ENCODE results near the gene SMYD5. TPM values are rescaled to one million over a fixed set of nuclear protein-coding genes. Genes with fewer than 3 reads are reported as not detected.
A peak's percentile ranks its signal among the peaks of the same experiment; 100 is the strongest.
"Not testable (repeated sequence)": the region's sequence is repeated elsewhere in the genome, so short reads cannot be mapped to it uniquely, and the experiment has no call there.

SMYD5 gene
- total RNA-seq, 2 donors from 2014 or later, result 14.1 to 18.2 TPM

GRCh38 chr2:73255907-73256617 is 42.0 kb downstream of the SMYD5 start:
- ATAC-seq, result no peak
- DNase-seq, result no peak
- intact Hi-C loops (cut with DNase I), result no loop called here

GRCh38 chr2:73256618-73256922 is 42.5 kb downstream of the SMYD5 start:
- ATAC-seq (no peak), DNase-seq (no peak)
- intact Hi-C loops (cut with DNase I), result no loop called here

- DNase-seq (no peak), ATAC-seq (no peak)
- intact Hi-C loops (cut with DNase I), result no loop called here
Observed at GRCh38 chr2:73257021-73257420, 43.0 kb downstream of the SMYD5 start.

- DNase-seq (no peak), ATAC-seq (no peak)
- intact Hi-C loops (cut with DNase I), result no loop called here
Observed at GRCh38 chr2:73257425-73258125, 43.5 kb downstream of the SMYD5 start.

- intact Hi-C loops (cut with DNase I), result no loop called here
- DNase-seq, result no peak
Observed at GRCh38 chr2:73258186-73258912, 44.3 kb downstream of the SMYD5 start.

GRCh38 chr2:73258913-73259215 is 44.8 kb downstream of the SMYD5 start:
- intact Hi-C loops (cut with DNase I), result no loop called here
- no peak for ATAC-seq
- DNase-seq, result no peak

More at GRCh38 chr2:73258186-73258912, 44.3 kb downstream of the SMYD5 start:
- no peak for ATAC-seq

- no peak for DNase-seq
- intact Hi-C loops (cut with DNase I), result no loop called here
- no peak for ATAC-seq
Observed at GRCh38 chr2:73259276-73259675, 45.2 kb downstream of the SMYD5 start.

GRCh38 chr2:73259704-73260337 is 45.8 kb downstream of the SMYD5 start:
- no peak for DNase-seq
- no peak for ATAC-seq
- intact Hi-C loops (cut with DNase I), result no loop called here

GRCh38 chr2:73260338-73260984 is 46.4 kb downstream of the SMYD5 start:
- ATAC-seq, result peak; percentile 56 to 66
- no peak for DNase-seq
- intact Hi-C loops (cut with DNase I), result no loop called here

- no peak for DNase-seq
- no peak for ATAC-seq
- intact Hi-C loops (cut with DNase I), result no loop called here
Observed at GRCh38 chr2:73262108-73262651, 48.1 kb downstream of the SMYD5 start.

- intact Hi-C loops (cut with DNase I), result not testable (repeated sequence)
Observed at GRCh38 chr2:73262691-73263429, 48.8 kb downstream of the SMYD5 start.

GRCh38 chr2:73263540-73264331 is 49.7 kb downstream of the SMYD5 start:
- DNase-seq (no peak), ATAC-seq (no peak)
- intact Hi-C loops (cut with DNase I), result no loop called here

More at GRCh38 chr2:73262691-73263429, 48.8 kb downstream of the SMYD5 start:
- ATAC-seq, DNase-seq: not testable (repeated sequence)

- no peak for DNase-seq
- intact Hi-C loops (cut with DNase I), result no loop called here
- no peak for ATAC-seq
Observed at GRCh38 chr2:73264332-73264606, 50.2 kb downstream of the SMYD5 start.

- ATAC-seq (no peak), DNase-seq (no peak)
- intact Hi-C loops (cut with DNase I), result no loop called here
Observed at GRCh38 chr2:73264783-73265182, 50.7 kb downstream of the SMYD5 start.

- DNase-seq (no peak), ATAC-seq (no peak)
- intact Hi-C loops (cut with DNase I), result no loop called here
Observed at GRCh38 chr2:73265298-73266060, 51.4 kb downstream of the SMYD5 start.

GRCh38 chr2:73266061-73266901 is 52.2 kb downstream of the SMYD5 start:
- DNase-seq, result no peak
- intact Hi-C loops (cut with DNase I), result no loop called here
- ATAC-seq, result no peak
